BE2C (cell line): ENCODE results near the gene CHD5.
"Not testable (repeated sequence)": the region's sequence is repeated elsewhere in the genome, so short reads cannot be mapped to it uniquely, and the experiment has no call there.

Source experiments
- DNase-seq: peaks from one replicate; pipeline ENCODE4 v3.0.0-alpha.2; 2020
- H3K27me3 ChIP-seq: fragments of 250-450 bp; sonication (Bioruptor Pico); 2 replicates; pipeline ENCODE4 v1.5.1; 2020; ENCODE audit warnings: mild to moderate bottlenecking
- H3K36me3 ChIP-seq: fragments of 250-450 bp; sonication (Bioruptor Pico); 2 replicates; pipeline ENCODE4 v1.5.1; 2020; ENCODE audit warnings: mild to moderate bottlenecking
- H3K4me1 ChIP-seq: fragments of 250-450 bp; sonication (Bioruptor Pico); 2 replicates; pipeline ENCODE4 v1.5.1; 2020
- H3K4me3 ChIP-seq: 2 replicates; pipeline ENCODE4 v1.5.1; 2011; ENCODE audit warnings: low read depth, low read length
- H3K9me3 ChIP-seq: fragments of 250-450 bp; sonication (Bioruptor Pico); 2 replicates; pipeline ENCODE4 v1.5.1; 2020
- CTCF ChIP-seq: IDR thresholded peaks from 2 replicates; pipeline ENCODE4 v1.5.1; 2012; ENCODE audit warnings: mild to moderate bottlenecking, low read depth, low read length

Gene CHD5

GRCh38 chr1:6220236-6220635 lies 40.1 kb upstream of the CHD5 start:
- Histone ChIP-seq H3K9me3 (no peaks in the 10 kb centered on the region), H3K4me3 (no peak overlapping the region), H3K36me3 (peaks cover 20% of the 10 kb centered on the region), H3K27me3 (no peaks in the 10 kb centered on the region), H3K4me1 (no peaks in the 10 kb centered on the region)
- no peak for DNase-seq
- TF ChIP-seq CTCF = no peak

GRCh38 chr1:6219641-6220040 lies 39.5 kb upstream of the CHD5 start:
- DNase-seq, H3K4me1 ChIP-seq, H3K4me3 ChIP-seq, H3K27me3 ChIP-seq, H3K9me3 ChIP-seq: not testable (repeated sequence)
- peaks cover 14% of the 10 kb centered on the region for H3K36me3 ChIP-seq

DNA sequence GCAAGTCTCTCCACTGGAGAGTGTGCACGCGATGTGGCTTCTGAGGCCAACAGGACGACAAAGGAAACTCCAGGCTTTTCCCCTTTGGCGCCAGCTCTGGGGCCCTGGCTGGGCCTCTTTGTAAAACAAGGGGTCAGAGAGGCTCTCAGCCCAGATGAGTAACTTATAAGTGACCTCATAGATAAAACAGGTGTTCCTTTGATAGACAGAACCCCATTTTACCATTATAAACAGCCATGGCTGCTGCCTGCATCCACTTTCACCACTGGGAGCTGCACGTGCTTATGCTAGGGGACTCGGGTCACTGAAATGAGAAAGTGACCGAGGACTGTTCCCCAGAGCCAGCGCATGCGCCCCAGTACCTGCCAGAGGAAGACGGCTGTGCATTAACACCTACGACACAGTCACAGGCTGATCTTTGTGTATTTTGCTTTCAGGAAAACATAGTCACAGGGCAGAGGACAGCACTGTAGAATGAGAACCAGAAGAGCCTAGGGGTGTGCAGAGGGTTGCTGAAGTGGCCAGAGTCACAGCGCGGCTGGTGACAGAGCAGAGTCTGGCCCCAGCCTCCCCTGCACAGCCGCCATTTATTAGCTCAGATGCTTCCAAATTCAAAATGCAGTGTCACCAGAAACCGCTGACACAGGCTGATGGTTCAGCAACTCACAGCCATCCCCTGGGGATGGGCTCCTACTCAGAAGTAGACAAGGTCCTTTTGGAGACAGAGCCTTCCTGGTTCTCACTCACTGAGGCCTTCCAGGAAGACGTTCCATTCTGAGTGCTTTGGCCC lies 38.4 kb upstream of the CHD5 start:
- Histone ChIP-seq H3K9me3 (no peaks in the 10 kb centered on the region), H3K27me3 (no peaks in the 10 kb centered on the region), H3K4me1 (no peaks in the 10 kb centered on the region), H3K4me3 (no peak overlapping the region), H3K36me3 (peaks cover 6% of the 10 kb centered on the region)
- no peak for DNase-seq
- no peak for TF ChIP-seq CTCF

- TF ChIP-seq CTCF = no peak
- Histone ChIP-seq H3K36me3 (peaks cover 4% of the 10 kb centered on the region), H3K4me1 (no peaks in the 10 kb centered on the region), H3K27me3 (no peaks in the 10 kb centered on the region), H3K9me3 (no peaks in the 10 kb centered on the region), H3K4me3 (no peak overlapping the region)
- no peak for DNase-seq
These were observed 32.3 kb upstream of the CHD5 start for GRCh38 chr1:6212193-6212959.

DNA sequence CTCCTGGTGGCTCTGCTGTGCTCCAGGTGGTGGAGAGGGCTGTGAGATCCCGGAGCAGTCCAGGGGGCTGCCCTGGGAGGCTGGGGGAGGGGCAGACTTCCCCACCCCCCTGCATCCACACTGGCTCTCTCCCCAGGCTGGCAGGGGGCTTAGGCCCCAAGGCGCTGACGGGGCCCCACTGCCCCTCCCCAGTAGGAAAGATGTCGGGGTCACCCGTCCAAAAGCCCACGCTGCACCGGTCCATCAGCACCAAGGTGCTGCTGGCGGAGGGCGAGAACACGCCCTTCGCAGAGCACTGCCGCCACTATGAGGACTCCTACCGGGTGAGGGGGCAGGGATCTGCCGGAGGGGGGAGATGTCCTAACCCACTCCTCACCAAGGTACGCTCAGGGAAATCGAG lies 31.6 kb upstream of the CHD5 start:
- no peak for TF ChIP-seq CTCF
- H3K4me3 ChIP-seq = no peak overlapping the region
- H3K36me3 ChIP-seq = peaks cover 4% of the 10 kb centered on the region
- H3K9me3 ChIP-seq = no peaks in the 10 kb centered on the region
- no peaks in the 10 kb centered on the region for H3K27me3 ChIP-seq
- no peak for DNase-seq
- H3K4me1 ChIP-seq = no peaks in the 10 kb centered on the region

DNA sequence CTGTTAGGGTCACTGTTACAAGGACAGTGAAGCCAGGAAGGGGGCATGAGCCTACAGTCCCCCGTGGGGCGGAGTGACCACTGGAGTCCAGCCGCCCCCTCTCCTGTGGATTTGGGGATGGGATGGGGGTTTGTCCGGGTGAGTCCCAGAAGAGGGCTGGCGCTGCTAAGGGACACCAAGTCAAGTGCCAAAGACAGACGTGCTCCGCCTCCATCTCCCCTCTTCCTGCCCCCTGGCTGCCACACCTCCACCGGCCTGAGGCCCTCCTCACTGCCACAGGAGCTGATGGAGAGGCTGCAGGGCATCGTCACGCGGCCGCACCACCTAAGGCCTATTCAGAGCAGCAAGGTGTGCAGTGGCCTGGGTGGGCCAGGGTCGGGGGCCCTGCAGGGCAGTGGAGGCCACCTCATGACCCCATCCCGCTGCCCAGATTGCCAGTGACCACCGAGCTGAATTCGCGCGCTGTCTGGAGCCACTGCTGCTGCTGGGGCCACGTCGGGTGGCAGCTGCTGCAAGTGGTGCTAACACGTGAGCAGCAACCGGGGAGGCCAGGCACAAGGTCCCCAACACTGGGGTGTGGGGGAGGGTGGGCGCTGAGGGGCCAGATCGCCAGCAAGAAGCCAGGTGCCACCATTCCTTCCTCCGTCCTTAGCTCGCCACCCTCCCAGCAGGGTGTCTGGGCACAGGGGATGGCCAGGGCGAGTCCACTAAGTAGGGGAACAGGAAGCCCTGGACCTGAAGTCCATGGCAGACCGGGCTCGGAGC lies 30.7 kb upstream of the CHD5 start:
- Histone ChIP-seq H3K27me3 (no peaks in the 10 kb centered on the region), H3K4me1 (no peaks in the 10 kb centered on the region), H3K4me3 (no peak overlapping the region), H3K9me3 (no peaks in the 10 kb centered on the region), H3K36me3 (peaks cover 4% of the 10 kb centered on the region)
- no peak for TF ChIP-seq CTCF
- no peak for DNase-seq
